Measurements from ENCODE around the gene WFDC10A.
"Not testable (repeated sequence)": the region's sequence is repeated elsewhere in the genome, so short reads cannot be mapped to it uniquely, and the experiment has no call there.

The WFDC10A gene

GRCh38 chr20:45647441-45648050 is 18.0 kb downstream of the WFDC10A start:
- DNase-seq (ENCODE audit: low read depth in 2 of 2) = no peak

GRCh38 chr20:45649312-45649863 is 19.8 kb downstream of the WFDC10A start:
- DNase-seq (ENCODE audit: low read depth in 2 of 2) = no peak

- DNase-seq (ENCODE audit: low read depth in 2 of 2) = not testable (repeated sequence)
Observed at GRCh38 chr20:45651726-45652125, 22.2 kb downstream of the WFDC10A start.

DNA sequence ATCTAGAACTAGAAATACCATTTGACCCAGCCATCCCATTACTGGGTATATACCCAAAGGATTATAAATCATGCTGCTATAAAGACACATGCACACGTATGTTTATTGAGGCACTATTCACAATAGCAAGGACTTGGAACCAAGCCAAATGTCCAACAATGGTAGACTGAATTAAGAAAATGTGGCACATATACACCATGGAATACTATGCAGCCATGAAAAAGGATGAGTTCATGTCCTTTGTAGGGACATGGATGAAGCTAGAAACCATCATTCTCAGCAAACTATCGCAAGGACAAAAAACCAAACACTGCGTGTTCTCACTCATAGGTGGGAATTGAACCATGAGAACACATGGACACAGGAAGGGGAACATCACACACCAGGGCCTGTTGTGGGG is 27.5 kb downstream of the WFDC10A start:
- DNase-seq (ENCODE audit: low read depth in 2 of 2) = not testable (repeated sequence)

DNA sequence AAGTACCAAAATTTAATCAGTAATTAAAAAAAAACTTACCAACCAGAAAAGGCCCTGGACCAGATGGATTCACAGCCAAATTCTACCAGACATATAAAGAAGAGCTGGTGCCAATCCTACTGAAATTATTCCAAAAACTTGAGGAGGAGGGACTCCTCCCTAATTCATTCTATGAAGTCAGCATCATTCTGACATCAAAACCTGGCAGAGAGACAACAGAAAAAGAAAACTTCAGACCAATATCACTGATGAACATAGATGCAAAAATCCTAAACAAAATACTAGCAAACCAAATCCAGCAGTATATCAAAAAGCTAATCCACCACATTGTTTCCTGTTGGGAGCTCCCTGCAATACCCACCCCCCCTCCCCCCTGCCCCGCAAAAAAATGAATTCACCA is 40.6 kb downstream of the WFDC10A start, which contains the start of gene WFDC11:
WFDC11 (minus strand) TSS at position 101 of the 400 bp plus-strand sequence. CDS start 19,639 bp downstream, outside the sequence.
- no peak for DNase-seq (ENCODE audit: low read depth in 2 of 2)

DNA sequence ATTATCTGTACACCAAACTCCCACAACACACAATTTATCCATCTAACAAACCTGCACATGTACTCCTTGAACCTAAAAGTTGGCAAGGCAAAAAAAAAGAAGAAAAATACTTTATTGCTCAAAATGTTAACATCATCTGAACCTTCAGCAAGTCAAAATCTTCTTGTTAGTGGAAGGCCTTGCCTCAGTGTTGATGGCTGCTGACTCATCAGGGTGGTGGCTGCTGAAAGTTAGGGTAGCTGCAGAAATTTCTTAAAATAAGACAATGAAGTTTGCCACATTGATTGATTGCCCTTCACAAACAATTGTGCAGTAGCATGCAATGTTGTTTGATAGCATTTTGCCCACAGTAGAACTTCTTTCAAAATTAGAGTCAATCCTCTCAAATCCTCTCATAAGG is 43.2 kb downstream of the WFDC10A start:
- DNase-seq (ENCODE audit: low read depth in 2 of 2) = no peak

DNA sequence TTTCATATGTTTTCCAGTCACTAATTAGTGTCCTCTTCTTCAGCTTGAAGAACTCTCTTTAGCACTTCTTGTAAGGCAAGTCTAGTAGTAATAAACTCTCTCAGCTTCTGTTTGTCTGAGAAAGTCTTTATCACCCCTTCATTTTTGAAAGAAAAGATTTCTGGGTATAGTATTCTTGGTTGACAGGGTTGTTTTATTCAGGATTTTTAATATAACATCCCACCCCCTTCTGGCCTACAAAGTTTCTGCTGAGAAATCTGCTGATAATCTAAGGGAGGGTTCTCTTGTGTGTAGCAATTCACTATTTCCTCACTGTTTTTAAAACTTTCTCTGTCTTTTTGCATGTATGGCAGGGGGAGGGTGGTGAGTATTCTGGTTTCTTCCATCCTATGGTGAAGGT is 50.1 kb downstream of the WFDC10A start:
- DNase-seq (ENCODE audit: low read depth in 2 of 2) = no peak

Measured in stimulated activated CD4-positive, alpha-beta T cell treated with anti-CD3 and anti-CD28 coated beads, Interleukin-1b, Interleukin-23, amount 100 ng/mL, for 4 hours (primary cell).